Medulla oblongata (tissue), 1 donor: ENCODE measurements around the gene SPATA21.
A peak's percentile ranks its signal among the peaks of the same experiment; 100 is the strongest.
"Not testable (repeated sequence)": the region's sequence is repeated elsewhere in the genome, so short reads cannot be mapped to it uniquely, and the experiment has no call there.

ENCODE experiments used
- DNase-seq: peaks from one replicate; pipeline ENCODE4 v3.0.0-alpha.2; 2015; ENCODE audit errors: extremely low spot score

The SPATA21 gene

GRCh38 chr1:16383888-16384287 is 53.3 kb downstream of the SPATA21 start:
- DNase-seq: no peak

- DNase-seq: no peak
Observed at GRCh38 chr1:16380868-16381267, 56.4 kb downstream of the SPATA21 start.

- DNase-seq: no peak
Observed at GRCh38 chr1:16378443-16378842, 58.8 kb downstream of the SPATA21 start.

GRCh38 chr1:16376971-16377370 is 60.3 kb downstream of the SPATA21 start:
- no peak for DNase-seq

- no peak for DNase-seq
Observed at GRCh38 chr1:16375521-16376340, 61.5 kb downstream of the SPATA21 start.

GRCh38 chr1:16374266-16374665 is 63.0 kb downstream of the SPATA21 start:
- DNase-seq: peak; percentile 55

- DNase-seq: no peak
Observed at GRCh38 chr1:16372535-16373285, 64.5 kb downstream of the SPATA21 start.

- no peak for DNase-seq
Observed at GRCh38 chr1:16371725-16372124, 65.5 kb downstream of the SPATA21 start.

- no peak for DNase-seq
Observed at GRCh38 chr1:16369821-16370220, 67.4 kb downstream of the SPATA21 start.

- DNase-seq: peak; percentile 22
Observed at GRCh38 chr1:16367968-16368890, 69.0 kb downstream of the SPATA21 start.

GRCh38 chr1:16367258-16367967 is 69.8 kb downstream of the SPATA21 start:
- DNase-seq: peak; percentile 94

GRCh38 chr1:16366722-16367257 is 70.4 kb downstream of the SPATA21 start, which contains the start of gene SZRD1:
SZRD1 (plus strand) TSS chr1:16367242; CDS start chr1:16367258, 16 bp downstream.
- peak; percentile 99 for DNase-seq

GRCh38 chr1:16365146-16365498 is 72.1 kb downstream of the SPATA21 start:
- DNase-seq: not testable (repeated sequence)

- no peak for DNase-seq
Observed at GRCh38 chr1:16356867-16357266, 80.4 kb downstream of the SPATA21 start.

- no peak for DNase-seq
Observed at GRCh38 chr1:16354619-16355018, 82.6 kb downstream of the SPATA21 start.

- DNase-seq: no peak
Observed at GRCh38 chr1:16352842-16353535, 84.2 kb downstream of the SPATA21 start.

GRCh38 chr1:16351994-16352841 is 85.0 kb downstream of the SPATA21 start, which contains the start of gene FBXO42:
FBXO42 (minus strand) TSS chr1:16352480; CDS start chr1:16315418, 37,062 bp downstream.
- DNase-seq: peak; percentile 90

- DNase-seq: peak; percentile 54
Observed at GRCh38 chr1:16351456-16351993, 85.7 kb downstream of the SPATA21 start.

- DNase-seq: no peak
Observed at GRCh38 chr1:16349847-16350406, 87.3 kb downstream of the SPATA21 start.
